GM19035 (cell line): Measurements from ENCODE around the gene WNT10A.

Source experiments
- ATAC-seq: cut with Tn5 transposase; IDR thresholded peaks from one replicate; pipeline ENCODE4 v1.9.1; 2021; ENCODE audit not compliant: unreplicated experiment

WNT10A gene

GRCh38 chr2:218857371-218858137, 23.1 kb upstream of the WNT10A start:
- no peak for ATAC-seq

GRCh38 chr2:218858138-218858445, 22.6 kb upstream of the WNT10A start:
- ATAC-seq, result no peak

- ATAC-seq, result no peak
Observed at GRCh38 chr2:218858671-218859555, 21.7 kb upstream of the WNT10A start.

DNA sequence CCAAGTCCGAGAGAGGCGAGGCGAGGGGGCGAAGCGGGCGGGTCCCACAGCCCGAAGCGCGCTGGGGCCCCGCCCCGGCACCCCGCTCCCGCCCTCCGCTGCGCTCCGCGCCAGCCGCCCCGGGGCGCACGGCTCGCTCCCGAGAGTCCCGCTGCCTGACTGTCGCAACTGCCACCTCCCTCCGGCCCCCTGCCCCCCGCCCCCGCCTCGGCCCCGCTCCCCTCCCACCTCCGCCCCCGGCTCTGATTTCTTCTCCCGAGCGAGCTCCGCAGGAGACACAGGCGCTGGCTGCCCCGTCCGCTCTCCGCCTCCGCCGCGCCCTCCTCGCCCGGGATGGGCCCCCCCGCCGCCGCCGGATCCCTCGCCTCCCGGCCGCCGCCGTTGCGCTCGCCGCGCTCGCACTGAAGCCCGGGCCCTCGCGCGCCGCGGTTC, 21.1 kb upstream of the WNT10A start, which contains the start of gene WNT6:
Gene WNT6 (plus strand): TSS at position 250 of the 432 bp plus-strand sequence. CDS start 233 bp downstream, outside the sequence.
- ATAC-seq, result no peak

GRCh38 chr2:218859988-218860831, 20.4 kb upstream of the WNT10A start:
- ATAC-seq, result no peak

DNA sequence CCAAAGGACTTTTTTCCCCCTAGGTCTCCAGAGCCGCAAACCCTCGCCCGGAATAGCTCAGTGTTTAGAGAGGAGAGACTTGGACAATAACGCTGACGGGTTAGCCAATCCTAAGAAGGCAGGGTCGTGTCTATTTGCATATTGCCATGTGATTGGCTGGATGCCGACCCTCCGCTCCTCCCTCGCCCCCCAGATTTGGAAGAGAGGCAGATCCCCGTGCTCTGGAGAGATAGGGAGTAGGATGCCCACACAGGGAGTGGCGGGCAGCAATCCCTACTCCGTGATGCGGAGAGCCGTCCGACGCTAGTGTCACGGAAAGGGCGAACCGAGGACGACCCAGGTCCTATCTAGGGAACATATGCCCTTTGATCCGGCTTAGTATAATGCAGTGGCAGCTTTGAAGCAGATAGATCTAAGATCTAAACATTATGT, 19.7 kb upstream of the WNT10A start:
- ATAC-seq, result no peak

DNA sequence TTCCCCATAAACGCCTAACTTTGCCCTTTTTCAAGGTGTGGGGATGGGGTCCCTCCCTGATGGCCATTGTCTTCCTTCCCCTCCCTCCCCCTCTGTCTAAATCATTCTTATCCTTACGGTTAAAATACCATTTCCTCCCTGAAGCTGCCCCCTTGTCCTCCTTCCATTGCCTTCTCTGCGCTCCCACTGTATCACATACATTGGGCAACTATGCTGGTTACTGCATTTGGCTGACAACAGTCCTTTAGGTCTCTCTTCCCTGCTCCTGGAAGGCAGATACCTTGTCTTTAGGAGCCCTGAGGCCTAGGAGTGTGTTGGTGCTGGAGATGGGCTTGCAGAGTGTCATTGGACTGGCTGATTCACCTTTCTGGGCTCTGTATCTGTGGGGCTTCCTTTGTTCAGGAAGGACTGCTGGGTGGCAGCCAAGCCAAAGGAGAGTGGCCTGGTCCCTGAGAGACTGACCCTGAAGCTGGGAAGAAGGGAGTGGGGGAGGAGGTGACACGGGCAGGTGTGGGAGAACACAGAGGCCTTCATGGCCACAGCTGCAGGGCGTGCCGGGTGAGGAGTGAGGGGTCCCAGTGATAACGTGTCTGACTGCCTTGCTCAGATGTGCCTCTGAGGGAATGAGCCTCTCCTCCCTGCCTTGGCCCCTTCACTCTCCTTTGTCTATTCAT, 18.9 kb upstream of the WNT10A start:
- ATAC-seq, result no peak

DNA sequence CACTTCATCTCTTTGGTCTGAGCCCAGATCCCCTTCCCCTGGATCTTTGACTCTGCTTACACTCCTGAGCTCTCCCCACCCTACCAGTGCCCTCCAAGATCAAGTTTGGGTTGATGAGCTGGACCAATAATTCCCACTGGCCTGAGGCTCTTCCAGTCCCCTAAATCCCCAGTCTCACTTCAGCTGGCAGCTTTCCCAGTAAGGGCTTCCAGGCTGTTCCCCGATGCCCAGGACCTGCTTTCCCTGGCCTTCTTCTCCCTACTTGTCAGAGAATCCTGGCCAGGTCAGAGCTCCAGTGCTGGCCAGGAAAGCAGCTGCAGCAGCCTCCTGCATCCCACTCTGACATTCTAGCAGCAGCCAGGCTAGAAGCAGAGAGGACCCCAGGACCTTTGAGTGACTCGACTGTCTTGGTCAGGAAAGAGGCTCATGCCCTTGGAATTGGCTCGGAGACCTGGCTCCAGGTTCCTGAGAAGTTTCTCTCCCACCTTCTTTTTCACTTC, 17.6 kb upstream of the WNT10A start:
- no peak for ATAC-seq

GRCh38 chr2:218865396-218865795, 15.3 kb upstream of the WNT10A start:
- no peak for ATAC-seq

DNA sequence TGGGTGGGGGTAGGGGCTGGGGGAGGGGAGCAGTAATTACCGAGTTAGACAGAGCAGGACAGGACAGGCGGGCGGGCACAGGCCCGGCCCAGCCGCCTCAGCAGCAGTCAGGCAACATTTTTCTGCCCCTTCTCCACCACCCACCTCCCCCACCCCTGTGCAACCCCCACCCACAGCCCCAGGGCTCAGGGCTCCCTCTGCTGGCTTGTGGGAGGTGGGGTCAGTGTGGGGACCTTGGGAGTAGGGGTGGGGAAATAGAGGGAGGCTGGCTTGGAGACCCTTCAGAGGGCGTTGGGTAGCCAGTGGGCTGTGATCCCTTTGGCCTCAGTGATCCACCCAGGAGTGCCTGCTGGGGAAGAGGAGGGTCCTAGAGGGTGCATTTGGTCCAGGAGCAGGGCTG, 14.7 kb upstream of the WNT10A start:
- no peak for ATAC-seq

DNA sequence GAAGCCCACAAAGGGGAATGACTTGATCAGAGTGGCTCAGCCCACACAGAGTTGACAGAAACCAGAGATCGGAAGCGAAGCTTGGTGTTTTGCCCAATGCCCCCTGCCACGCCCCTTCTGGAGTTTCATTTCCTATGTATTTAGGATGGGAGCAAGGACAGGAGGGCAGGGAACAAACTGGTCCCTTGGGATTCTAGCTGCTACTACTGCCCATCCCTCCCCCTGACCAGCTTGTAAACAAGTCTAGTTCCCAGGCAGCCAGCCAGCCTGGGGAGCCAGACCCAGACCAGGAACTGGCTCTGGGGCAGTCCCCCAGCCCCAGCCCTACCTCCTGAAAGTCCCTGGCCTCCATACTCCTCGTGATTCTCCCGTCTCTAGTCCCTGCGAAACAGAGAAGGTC, 12.8 kb upstream of the WNT10A start:
- no peak for ATAC-seq

DNA sequence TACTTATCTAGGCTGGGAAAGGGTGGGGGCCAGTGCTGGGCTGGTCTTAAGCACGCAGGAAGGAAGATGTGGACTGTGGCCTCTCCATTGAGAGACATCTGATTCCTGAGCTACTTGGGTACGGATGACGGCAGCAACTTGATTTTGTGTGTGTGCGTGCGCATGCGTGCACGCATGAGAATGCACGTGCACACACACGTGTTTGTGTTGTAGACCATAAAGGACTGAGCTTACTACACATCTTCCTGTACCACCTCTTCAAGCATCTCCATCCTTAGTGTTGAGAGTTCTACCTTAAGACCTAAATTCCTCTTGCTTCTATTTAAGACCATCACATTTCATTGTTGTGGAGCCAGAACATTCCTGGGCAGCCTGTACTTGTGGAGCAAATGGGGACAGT, 11.6 kb upstream of the WNT10A start:
- ATAC-seq, result no peak

DNA sequence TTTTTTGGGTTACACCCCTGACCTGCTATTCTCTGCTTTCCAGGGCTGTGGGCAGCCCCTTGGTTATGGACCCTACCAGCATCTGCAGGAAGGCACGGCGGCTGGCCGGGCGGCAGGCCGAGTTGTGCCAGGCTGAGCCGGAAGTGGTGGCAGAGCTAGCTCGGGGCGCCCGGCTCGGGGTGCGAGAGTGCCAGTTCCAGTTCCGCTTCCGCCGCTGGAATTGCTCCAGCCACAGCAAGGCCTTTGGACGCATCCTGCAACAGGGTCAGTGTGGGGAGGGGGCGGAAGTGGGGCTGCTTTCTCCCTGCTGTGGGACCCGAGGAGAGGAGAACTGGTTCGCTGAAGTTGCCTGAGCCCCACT, 9.7 kb upstream of the WNT10A start:
- ATAC-seq, result no peak

GRCh38 chr2:218871345-218872302, 9.0 kb upstream of the WNT10A start:
- no peak for ATAC-seq

DNA sequence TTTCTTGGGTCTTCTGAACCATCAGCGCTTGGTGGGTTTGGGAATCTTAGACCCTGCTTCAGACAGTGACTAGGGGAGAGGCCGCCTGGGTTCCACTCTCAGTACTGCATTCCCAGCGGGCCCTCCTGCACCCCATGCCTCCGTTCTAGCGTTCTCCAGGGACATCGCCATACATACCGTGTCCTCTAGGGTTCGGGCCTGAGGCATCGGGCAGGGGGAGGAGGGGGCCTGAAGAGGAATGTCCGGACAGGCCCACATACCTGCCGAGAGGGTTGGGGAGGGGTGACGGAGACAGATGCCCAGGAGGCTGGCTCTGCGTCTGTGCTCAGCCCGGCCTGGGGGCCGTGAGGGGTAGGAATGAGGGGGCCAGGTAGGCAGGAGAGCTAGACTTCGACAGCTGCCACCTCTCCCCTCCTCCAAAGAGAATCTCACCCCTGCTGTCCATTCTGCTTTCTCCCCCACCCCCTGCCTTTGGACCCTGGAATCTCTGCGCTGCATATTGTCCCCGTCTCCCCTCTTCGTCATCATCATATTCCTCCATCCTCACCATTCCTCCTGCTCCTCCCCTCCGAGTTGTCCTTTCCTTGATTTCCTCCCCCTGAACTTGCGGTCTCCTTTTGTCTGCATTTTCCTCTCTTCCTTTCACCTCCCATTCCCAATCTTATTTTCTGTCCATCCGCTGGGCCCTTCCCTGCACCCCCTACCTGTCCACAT, 7.8 kb upstream of the WNT10A start:
- no peak for ATAC-seq

DNA sequence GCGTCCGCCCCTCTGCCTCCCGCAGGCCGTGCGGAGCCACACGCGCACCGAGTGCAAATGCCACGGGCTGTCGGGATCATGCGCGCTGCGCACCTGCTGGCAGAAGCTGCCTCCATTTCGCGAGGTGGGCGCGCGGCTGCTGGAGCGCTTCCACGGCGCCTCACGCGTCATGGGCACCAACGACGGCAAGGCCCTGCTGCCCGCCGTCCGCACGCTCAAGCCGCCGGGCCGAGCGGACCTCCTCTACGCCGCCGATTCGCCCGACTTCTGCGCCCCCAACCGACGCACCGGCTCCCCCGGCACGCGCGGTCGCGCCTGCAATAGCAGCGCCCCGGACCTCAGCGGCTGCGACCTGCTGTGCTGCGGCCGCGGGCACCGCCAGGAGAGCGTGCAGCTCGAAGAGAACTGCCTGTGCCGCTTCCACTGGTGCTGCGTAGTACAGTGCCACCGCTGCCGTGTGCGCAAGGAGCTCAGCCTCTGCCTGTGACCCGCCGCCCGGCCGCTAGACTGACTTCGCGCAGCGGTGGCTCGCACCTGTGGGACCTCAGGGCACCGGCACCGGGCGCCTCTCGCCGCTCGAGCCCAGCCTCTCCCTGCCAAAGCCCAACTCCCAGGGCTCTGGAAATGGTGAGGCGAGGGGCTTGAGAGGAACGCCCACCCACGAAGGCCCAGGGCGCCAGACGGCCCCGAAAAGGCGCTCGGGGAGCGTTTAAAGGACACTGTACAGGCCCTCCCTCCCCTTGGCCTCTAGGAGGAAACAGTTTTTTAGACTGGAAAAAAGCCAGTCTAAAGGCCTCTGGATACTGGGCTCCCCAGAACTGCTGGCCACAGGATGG, 7.1 kb upstream of the WNT10A start:
- ATAC-seq, result no peak

- no peak for ATAC-seq
Observed at GRCh38 chr2:218875692-218876246, 4.9 kb upstream of the WNT10A start.
